OCI-LY3 (cell line): ENCODE results near the gene TAPBP.
"Not testable (repeated sequence)": the region's sequence is repeated elsewhere in the genome, so short reads cannot be mapped to it uniquely, and the experiment has no call there.

Source experiments
- H2AFZ ChIP-seq: fragments of 200-600, 300-600 bp; shearing (Covaris generic); 2 replicates; pipeline ENCODE4 v1.6.0; 2014; ENCODE audit warnings: antibody characterized with exemption, low read depth, low read length
- H3K27ac ChIP-seq: fragments of 200-600, 300-600 bp; sonication (generic); 2 replicates; pipeline ENCODE4 v1.5.1; 2014; ENCODE audit warnings: mild to moderate bottlenecking, low read length, moderate library complexity, mixed read lengths
- H3K27me3 ChIP-seq: fragments of 200-600, 300-600 bp; sonication (generic); 2 replicates; pipeline ENCODE4 v1.6.1; 2014; ENCODE audit warnings: low read depth, low read length, mixed read lengths
- H3K36me3 ChIP-seq: fragments of 200-600, 300-600 bp; sonication (generic); replicated peaks from 2 replicates; pipeline ENCODE3; 2014; ENCODE audit warnings: low read depth, low read length, mixed read lengths
- H3K4me1 ChIP-seq: fragments of 300-600, 200-600 bp; sonication (generic); 2 replicates; pipeline ENCODE4 v1.6.1; 2014; ENCODE audit warnings: low read length, mixed read lengths
- H3K4me2 ChIP-seq: fragments of 200-600, 300-600 bp; sonication (generic); 2 replicates; pipeline ENCODE4 v1.6.1; 2014; ENCODE audit warnings: low read length, mixed read lengths
- H3K4me3 ChIP-seq: fragments of 300-600, 200-600 bp; sonication (generic); 2 replicates; pipeline ENCODE4 v1.5.1; 2014; ENCODE audit warnings: antibody characterized with exemption, mild to moderate bottlenecking, low read length, moderate library complexity
- H3K79me2 ChIP-seq: fragments of 300-600, 200-600 bp; shearing (Covaris generic); 2 replicates; pipeline ENCODE4 v1.6.1; 2014; ENCODE audit warnings: mild to moderate bottlenecking, low read length, mixed read lengths
- H3K9ac ChIP-seq: fragments of 300-600, 200-600 bp; shearing (Covaris generic); 2 replicates; pipeline ENCODE4 v1.6.0; 2014; ENCODE audit warnings: mild to moderate bottlenecking, low read length, moderate library complexity
- H3K9me3 ChIP-seq: fragments of 200-600, 300-600 bp; shearing (Covaris generic); 2 replicates; pipeline ENCODE4 v1.6.1; 2014; ENCODE audit warnings: low read length, mixed read lengths; ENCODE audit not compliant: insufficient read depth
- H4K20me1 ChIP-seq: fragments of 200-600, 300-600 bp; sonication (generic); 2 replicates; pipeline ENCODE4 v1.6.1; 2016; ENCODE audit warnings: low read length, mixed read lengths; ENCODE audit not compliant: insufficient read depth
- EZH2phosphoT487 ChIP-seq: fragments of 200-600 bp; shearing (Covaris generic); IDR thresholded peaks from 2 replicates; pipeline ENCODE4 v1.6.1; 2018; ENCODE audit warnings: antibody characterized with exemption, mixed run types, low read depth
- TF ChIP-seq, protein P1 (sequence below): fragments of 200-600, 300-600 bp; sonication (generic); IDR thresholded peaks from 2 replicates; pipeline ENCODE4 v1.5.1; 2014; ENCODE audit warnings: antibody characterized with exemption, low read length, low read depth

The TAPBP gene

DNA sequence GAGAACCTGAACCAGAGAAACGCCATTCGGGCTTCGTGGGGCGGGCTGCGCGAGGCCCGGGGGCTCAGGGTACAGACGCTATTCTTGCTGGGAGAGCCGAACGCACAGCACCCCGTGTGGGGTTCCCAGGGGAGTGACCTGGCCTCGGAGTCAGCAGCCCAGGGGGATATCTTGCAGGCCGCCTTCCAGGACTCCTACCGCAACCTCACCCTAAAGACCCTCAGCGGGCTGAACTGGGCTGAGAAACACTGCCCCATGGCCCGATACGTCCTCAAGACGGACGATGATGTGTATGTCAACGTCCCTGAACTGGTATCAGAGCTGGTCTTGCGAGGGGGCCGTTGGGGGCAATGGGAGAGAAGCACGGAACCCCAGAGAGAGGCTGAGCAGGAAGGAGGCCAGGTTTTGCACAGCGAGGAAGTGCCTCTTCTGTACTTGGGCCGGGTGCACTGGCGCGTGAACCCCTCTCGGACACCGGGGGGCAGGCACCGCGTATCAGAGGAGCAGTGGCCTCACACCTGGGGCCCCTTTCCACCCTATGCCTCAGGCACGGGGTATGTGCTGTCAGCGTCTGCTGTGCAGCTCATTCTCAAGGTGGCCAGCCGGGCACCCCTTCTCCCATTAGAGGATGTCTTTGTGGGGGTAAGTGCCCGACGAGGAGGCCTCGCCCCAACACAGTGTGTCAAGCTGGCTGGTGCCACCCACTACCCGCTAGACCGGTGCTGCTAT is 36.1 kb downstream of the TAPBP start:
- H3K36me3 ChIP-seq: peaks cover 39% of the 10 kb centered on the region
- peaks cover 46% of the 10 kb centered on the region for H3K4me1 ChIP-seq

DNA sequence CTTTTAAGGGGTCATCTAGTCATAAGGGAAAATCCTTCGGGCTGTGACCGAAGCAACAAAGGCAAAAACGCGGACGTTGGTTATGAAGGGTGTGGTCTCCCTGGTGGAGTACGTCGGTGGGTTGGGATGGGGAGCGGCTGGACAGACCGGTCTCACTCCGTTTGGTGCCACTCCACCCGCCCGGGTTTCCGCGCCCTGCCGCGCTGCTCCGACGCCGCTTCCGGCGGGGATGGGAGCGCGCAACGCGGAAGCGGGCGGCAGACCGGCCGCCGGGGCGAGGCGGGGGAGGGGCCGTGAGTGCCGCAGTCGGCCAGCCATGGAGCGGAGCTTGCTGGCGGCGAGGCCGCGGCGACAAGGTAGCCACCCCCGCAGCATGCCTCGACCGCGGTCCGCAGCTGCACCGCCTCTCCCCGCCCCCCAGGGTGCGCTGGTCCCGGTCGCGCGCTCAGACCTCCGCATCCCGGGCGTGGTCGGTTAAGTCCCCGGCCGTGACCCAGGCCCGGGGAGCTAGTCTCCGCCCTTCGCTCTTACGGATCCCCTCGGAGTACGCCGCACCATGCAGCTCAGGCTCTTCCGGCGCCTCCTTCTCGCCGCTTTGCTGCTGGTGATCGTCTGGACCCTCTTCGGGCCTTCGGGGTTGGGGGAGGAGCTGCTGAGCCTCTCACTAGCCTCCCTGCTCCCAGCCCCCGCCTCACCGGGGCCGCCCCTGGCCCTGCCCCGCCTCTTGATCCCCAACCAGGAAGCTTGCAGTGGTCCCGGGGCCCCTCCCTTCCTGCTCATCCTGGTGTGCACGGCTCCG is 36.8 kb downstream of the TAPBP start, which contains the start of gene B3GALT4:
Gene B3GALT4, plus strand, starts transcription at position 260 of the 799 bp plus-strand sequence. Its CDS starts 297 bp downstream, at position 557.
- Histone ChIP-seq H4K20me1 (peaks cover 40% of the 10 kb centered on the region), H3K9me3 (no peaks in the 10 kb centered on the region), H3K9ac (peak within 1 kb of the TSS; percentile 94), H3K79me2 (peaks cover 38% of the 10 kb centered on the region), H3K4me3 (peak within 1 kb of the TSS; percentile 97), H3K27me3 (no peaks in the 10 kb centered on the region), H3K4me1 (peaks cover 46% of the 10 kb centered on the region), H3K36me3 (peaks cover 46% of the 10 kb centered on the region), H3K27ac (peak within 1 kb of the TSS; percentile 89), H3K4me2 (peak within 1 kb of the TSS; percentile 89), H2AFZ (0 out of 2 replicates have a peak within 1 kb of the TSS, but pooled peaks have one; percentile 41)
- TF ChIP-seq, protein P1, sequence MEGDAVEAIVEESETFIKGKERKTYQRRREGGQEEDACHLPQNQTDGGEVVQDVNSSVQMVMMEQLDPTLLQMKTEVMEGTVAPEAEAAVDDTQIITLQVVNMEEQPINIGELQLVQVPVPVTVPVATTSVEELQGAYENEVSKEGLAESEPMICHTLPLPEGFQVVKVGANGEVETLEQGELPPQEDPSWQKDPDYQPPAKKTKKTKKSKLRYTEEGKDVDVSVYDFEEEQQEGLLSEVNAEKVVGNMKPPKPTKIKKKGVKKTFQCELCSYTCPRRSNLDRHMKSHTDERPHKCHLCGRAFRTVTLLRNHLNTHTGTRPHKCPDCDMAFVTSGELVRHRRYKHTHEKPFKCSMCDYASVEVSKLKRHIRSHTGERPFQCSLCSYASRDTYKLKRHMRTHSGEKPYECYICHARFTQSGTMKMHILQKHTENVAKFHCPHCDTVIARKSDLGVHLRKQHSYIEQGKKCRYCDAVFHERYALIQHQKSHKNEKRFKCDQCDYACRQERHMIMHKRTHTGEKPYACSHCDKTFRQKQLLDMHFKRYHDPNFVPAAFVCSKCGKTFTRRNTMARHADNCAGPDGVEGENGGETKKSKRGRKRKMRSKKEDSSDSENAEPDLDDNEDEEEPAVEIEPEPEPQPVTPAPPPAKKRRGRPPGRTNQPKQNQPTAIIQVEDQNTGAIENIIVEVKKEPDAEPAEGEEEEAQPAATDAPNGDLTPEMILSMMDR: no peak
- no peak for TF ChIP-seq EZH2phosphoT487

More for the DNA sequence above, 36.1 kb downstream of the TAPBP start:
- no peak for TF ChIP-seq EZH2phosphoT487
- TF ChIP-seq, protein P1: no peak
- H3K27me3 ChIP-seq: no peaks in the 10 kb centered on the region
- peak overlapping the region; percentile 81 for H3K9ac ChIP-seq
- H3K4me3 ChIP-seq: peak overlapping the region; percentile 97
- peaks cover 31% of the 10 kb centered on the region for H3K79me2 ChIP-seq
- peak overlapping the region; percentile 89 for H3K27ac ChIP-seq
- H2AFZ ChIP-seq: no peak overlapping the region
- no peaks in the 10 kb centered on the region for H3K9me3 ChIP-seq
- peaks cover 38% of the 10 kb centered on the region for H4K20me1 ChIP-seq
- peak overlapping the region; percentile 89 for H3K4me2 ChIP-seq

DNA sequence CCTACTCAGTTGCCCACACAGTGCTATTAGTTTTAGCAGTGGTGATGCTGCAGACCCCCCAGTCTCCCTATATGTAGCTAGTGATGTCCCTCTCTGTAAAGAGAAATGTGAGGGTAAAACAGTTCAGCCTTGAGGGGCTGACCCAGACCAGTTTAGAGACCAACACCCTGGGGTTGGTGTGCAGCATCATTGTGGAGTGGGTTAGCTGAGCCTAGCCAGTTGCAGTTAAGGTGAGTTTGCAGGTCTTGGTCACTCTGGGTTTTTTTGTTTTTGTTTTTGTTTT is 37.4 kb downstream of the TAPBP start:
- H3K4me2 ChIP-seq: peak overlapping the region; percentile 89

DNA sequence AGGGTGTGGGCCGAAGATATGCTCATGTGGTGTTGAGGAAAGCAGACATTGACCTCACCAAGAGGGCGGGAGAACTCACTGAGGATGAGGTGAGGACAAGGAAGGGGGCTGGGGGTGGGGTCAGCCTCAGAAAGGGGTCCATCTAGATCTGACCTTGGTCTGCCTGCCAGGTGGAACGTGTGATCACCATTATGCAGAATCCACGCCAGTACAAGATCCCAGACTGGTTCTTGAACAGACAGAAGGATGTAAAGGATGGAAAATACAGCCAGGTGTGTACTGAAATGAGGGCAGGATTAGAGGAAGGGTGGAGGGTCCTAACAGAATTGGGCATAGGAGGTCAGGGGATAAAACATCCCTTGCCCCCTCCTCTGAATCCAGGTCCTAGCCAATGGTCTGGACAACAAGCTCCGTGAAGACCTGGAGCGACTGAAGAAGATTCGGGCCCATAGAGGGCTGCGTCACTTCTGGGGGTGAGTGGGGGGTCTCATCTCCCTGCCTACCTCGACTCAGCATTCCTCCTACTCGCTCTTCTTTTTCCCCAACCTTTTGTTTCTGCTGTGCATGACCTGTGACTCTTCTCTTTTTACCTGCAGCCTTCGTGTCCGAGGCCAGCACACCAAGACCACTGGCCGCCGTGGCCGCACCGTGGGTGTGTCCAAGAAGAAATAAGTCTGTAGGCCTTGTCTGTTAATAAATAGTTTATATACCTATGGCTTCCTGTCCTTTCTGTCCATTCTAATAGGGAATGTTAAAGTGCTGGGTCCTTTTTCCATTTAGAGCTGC is 37.9 kb downstream of the TAPBP start:
- peaks cover 40% of the 10 kb centered on the region for H4K20me1 ChIP-seq
- H3K36me3 ChIP-seq: peaks cover 46% of the 10 kb centered on the region
- H3K9ac ChIP-seq: peak overlapping the region; percentile 94
- peaks cover 46% of the 10 kb centered on the region for H3K4me1 ChIP-seq
- peak overlapping the region; percentile 89 for H3K27ac ChIP-seq
- peak overlapping the region; percentile 89 for H3K4me2 ChIP-seq
- H3K27me3 ChIP-seq, H3K9me3 ChIP-seq, H2AFZ ChIP-seq: not testable (repeated sequence)
- peaks cover 45% of the 10 kb centered on the region for H3K79me2 ChIP-seq
- peak overlapping the region; percentile 97 for H3K4me3 ChIP-seq

More for the DNA sequence above, 37.4 kb downstream of the TAPBP start:
- no peak overlapping the region for H2AFZ ChIP-seq
- peak overlapping the region; percentile 97 for H3K4me3 ChIP-seq
- H3K9ac ChIP-seq: peak overlapping the region; percentile 81
- H3K36me3 ChIP-seq: peaks cover 46% of the 10 kb centered on the region
- H3K27ac ChIP-seq: peak overlapping the region; percentile 89
- H3K79me2 ChIP-seq: peaks cover 41% of the 10 kb centered on the region
- no peaks in the 10 kb centered on the region for H3K9me3 ChIP-seq
- H3K4me1 ChIP-seq: peaks cover 46% of the 10 kb centered on the region
- TF ChIP-seq EZH2phosphoT487: no peak
- TF ChIP-seq, protein P1: no peak
- peaks cover 40% of the 10 kb centered on the region for H4K20me1 ChIP-seq
- no peaks in the 10 kb centered on the region for H3K27me3 ChIP-seq
